ENCODE results near the gene ASAP2.

Gene ASAP2

DNA sequence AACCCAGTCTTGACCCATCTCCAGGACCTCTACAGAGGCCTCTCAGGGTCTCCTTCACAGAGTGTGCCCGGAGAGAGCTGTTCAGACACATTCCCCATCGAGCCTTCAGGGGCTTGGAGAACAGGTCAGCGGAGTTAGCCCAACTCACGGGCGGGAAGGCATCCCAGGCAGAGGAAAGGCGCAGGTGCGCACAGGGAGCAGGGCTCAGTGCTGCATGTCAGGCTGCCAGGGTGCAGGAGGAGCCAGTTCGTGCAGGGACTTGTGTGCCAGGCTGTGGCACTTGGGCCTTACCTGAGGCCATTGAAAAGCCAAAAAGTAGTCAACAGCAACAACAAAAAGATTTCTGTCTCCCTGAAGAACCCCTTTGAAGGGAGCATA lies 112.7 kb downstream of the ASAP2 start:
- Histone ChIP-seq H3K36me3 (replicated peaks) (peaks cover 18% of the 10 kb centered on the region), H3K4me3 (ENCODE audit: low read depth, low read length) (no peak overlapping the region), H3K27me3 (replicated peaks) (no peaks in the 10 kb centered on the region), H3K27ac (no peak overlapping the region)
- in situ Hi-C loops (cut with HindIII; ENCODE audit: low pct_ligation_motif_present, low sequenced_read_pairs) = no loop called here
- TF ChIP-seq, protein P1, sequence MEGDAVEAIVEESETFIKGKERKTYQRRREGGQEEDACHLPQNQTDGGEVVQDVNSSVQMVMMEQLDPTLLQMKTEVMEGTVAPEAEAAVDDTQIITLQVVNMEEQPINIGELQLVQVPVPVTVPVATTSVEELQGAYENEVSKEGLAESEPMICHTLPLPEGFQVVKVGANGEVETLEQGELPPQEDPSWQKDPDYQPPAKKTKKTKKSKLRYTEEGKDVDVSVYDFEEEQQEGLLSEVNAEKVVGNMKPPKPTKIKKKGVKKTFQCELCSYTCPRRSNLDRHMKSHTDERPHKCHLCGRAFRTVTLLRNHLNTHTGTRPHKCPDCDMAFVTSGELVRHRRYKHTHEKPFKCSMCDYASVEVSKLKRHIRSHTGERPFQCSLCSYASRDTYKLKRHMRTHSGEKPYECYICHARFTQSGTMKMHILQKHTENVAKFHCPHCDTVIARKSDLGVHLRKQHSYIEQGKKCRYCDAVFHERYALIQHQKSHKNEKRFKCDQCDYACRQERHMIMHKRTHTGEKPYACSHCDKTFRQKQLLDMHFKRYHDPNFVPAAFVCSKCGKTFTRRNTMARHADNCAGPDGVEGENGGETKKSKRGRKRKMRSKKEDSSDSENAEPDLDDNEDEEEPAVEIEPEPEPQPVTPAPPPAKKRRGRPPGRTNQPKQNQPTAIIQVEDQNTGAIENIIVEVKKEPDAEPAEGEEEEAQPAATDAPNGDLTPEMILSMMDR (IDR thresholded peaks at IDR 0.05; ENCODE audit: low read depth, low read length, missing control alignments) = no peak
- no peak for DNase-seq

DNA sequence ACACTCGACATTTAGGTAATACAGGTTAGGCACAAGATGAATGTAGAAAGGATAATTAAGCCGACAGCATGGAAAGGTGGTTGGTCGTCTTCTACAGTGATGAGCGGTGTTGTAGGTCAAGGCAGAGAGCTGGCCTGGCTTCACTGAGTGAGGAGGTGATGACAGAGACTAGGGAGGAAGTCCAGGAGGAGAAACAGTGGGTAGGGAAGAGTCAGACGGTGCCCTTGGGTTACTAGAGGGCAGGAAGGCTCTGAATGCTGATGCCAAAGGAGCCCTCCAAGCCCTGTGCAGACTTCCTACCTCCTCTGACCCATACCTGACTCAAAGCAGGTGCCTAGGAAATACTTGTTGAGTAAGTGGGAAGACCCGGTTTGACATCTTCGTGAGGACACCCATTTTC lies 116.0 kb downstream of the ASAP2 start:
- in situ Hi-C loops (cut with HindIII; ENCODE audit: low pct_ligation_motif_present, low sequenced_read_pairs) = no loop called here
- no peak overlapping the region for H3K27ac ChIP-seq
- H3K4me3 ChIP-seq (ENCODE audit: low read depth, low read length) = no peak overlapping the region
- H3K36me3 ChIP-seq (replicated peaks) = peaks cover 27% of the 10 kb centered on the region
- TF ChIP-seq, protein P1 (IDR thresholded peaks at IDR 0.05; ENCODE audit: low read depth, low read length, missing control alignments) = no peak
- H3K27me3 ChIP-seq (replicated peaks) = no peaks in the 10 kb centered on the region
- no peak for DNase-seq

DNA sequence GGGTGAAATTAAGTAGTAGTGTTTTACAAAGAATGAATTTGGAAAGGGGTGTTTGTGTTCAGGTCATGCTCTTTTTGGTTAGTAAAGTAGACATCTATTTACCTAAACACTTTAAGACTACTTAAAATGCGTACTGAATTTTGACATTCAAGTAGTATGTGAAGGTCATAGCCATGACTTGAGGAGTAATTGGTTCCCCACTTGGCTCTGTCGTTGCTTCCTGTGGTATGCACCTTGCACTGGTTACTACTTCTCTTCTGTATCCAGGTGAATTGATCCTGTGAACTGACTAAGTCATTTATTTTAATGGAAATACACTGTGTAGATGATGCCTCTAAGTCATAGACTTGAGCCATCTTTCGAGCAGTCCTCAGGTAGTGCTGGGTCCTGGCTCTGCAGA lies 118.8 kb downstream of the ASAP2 start:
- no peak overlapping the region for H3K4me3 ChIP-seq (ENCODE audit: low read depth, low read length)
- DNase-seq = no peak
- H3K36me3 ChIP-seq (replicated peaks) = peaks cover 41% of the 10 kb centered on the region
- no peaks in the 10 kb centered on the region for H3K27me3 ChIP-seq (replicated peaks)
- TF ChIP-seq, protein P1 (IDR thresholded peaks at IDR 0.05; ENCODE audit: low read depth, low read length, missing control alignments) = no peak
- no peak overlapping the region for H3K27ac ChIP-seq
- in situ Hi-C loops (cut with HindIII; ENCODE audit: low pct_ligation_motif_present, low sequenced_read_pairs) = no loop called here

DNA sequence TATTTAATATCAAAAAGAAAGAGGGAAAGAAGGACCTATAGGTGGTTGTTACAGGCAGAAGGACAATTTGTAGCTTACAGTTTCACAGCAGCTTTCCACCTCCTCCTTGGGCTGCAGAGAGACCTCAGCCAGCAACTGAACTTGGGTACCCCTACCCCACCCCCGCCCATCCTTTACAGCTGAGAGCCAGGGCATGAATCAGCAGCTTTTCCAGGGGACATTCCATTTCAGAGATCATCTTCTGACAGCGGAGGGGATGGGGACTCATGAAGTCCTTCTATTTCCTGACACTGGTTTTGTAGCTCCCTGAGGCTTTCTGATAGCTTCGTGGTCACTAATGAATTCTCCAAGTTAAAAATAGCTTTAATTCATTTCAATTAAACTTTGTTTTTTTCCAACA lies 120.4 kb downstream of the ASAP2 start:
- Histone ChIP-seq H3K36me3 (replicated peaks) (peaks cover 41% of the 10 kb centered on the region), H3K27me3 (replicated peaks) (no peaks in the 10 kb centered on the region), H3K4me3 (ENCODE audit: low read depth, low read length) (no peak overlapping the region), H3K27ac (peak overlapping the region; percentile 22)
- in situ Hi-C loops (cut with HindIII; ENCODE audit: low pct_ligation_motif_present, low sequenced_read_pairs) = no loop called here
- TF ChIP-seq, protein P1 (IDR thresholded peaks at IDR 0.05; ENCODE audit: low read depth, low read length, missing control alignments) = no peak
- DNase-seq = no peak

DNA sequence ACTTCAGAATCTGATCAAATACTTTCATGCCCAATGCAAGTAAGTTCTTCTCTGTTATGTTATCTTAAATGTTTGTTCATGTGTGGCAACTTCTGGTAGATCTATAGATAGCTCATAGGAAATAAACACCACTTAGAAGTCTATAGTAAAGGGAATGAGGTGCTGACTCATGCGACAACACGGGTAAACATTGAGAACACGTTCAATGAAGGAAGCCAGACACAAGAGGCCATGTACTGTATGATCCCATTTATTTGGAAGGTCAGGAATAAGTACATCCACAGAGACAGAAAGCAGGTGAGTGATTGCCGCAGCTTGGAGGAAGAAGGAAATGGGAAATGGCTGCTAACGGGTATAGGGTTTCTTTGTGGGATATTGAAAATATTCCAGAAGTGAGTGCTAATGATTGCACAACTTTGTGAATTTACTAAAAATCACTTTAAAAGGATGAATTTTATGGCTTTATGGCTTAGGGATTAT lies 121.3 kb downstream of the ASAP2 start:
- in situ Hi-C loops (cut with HindIII; ENCODE audit: low pct_ligation_motif_present, low sequenced_read_pairs) = no loop called here
- Histone ChIP-seq H3K4me3 (ENCODE audit: low read depth, low read length) (no peak overlapping the region), H3K27ac (no peak overlapping the region), H3K27me3 (replicated peaks) (no peaks in the 10 kb centered on the region), H3K36me3 (replicated peaks) (peaks cover 38% of the 10 kb centered on the region)
- TF ChIP-seq, protein P1 (IDR thresholded peaks at IDR 0.05; ENCODE audit: low read depth, low read length, missing control alignments) = no peak
- DNase-seq = no peak

DNA sequence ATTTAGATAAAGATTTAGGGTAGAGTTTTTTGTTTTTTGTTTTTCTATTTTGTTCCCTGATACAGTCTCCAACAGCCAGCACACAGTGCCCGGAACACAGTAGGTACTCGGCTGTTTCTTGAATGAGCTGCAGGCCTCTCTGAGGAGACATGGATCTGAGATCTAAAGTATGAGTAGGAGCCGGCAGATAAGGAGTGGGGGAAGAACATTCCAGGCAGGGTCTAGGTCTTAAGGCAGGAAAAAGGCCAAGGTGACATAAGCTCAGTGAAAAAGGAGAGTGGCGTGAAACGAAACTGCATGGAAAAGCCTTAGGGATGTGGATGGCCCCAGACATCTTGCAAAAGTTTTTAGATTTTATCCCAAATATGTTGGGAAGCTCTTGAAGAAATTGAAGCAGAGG lies 122.3 kb downstream of the ASAP2 start:
- Histone ChIP-seq H3K27me3 (replicated peaks) (no peaks in the 10 kb centered on the region), H3K4me3 (ENCODE audit: low read depth, low read length) (no peak overlapping the region), H3K27ac (no peak overlapping the region), H3K36me3 (replicated peaks) (peaks cover 28% of the 10 kb centered on the region)
- no peak for DNase-seq
- in situ Hi-C loops (cut with HindIII; ENCODE audit: low pct_ligation_motif_present, low sequenced_read_pairs) = no loop called here
- TF ChIP-seq, protein P1 (IDR thresholded peaks at IDR 0.05; ENCODE audit: low read depth, low read length, missing control alignments) = no peak

Measured in brain microvascular endothelial cell (primary cell).